Trophoblast cell (in vitro differentiated cells and primary cell): ENCODE data around the gene MOBP.

Experiments
- DNase-seq, 2 donors: peaks; one replicate each; pipeline ENCODE4 v3.0.0-alpha.2; 2016
- H2AFZ ChIP-seq: 2 replicates; pipeline ENCODE4 v1.6.1; 2013; ENCODE audit warnings: low read length, moderate library complexity, mild to moderate bottlenecking; ENCODE audit not compliant: insufficient read depth, poor library complexity
- H2AK5ac ChIP-seq: 2 replicates; pipeline ENCODE4 v1.6.1; 2013; ENCODE audit warnings: mild to moderate bottlenecking, low read length
- H2BK120ac ChIP-seq: 2 replicates; pipeline ENCODE4 v1.6.1; 2013; ENCODE audit warnings: low read length, mild to moderate bottlenecking, moderate library complexity; ENCODE audit not compliant: insufficient read depth, poor library complexity
- H2BK12ac ChIP-seq: 2 replicates; pipeline ENCODE4 v1.6.1; 2013; ENCODE audit warnings: mild to moderate bottlenecking, low read length, moderate library complexity
- H2BK5ac ChIP-seq: 2 replicates; pipeline ENCODE4 v1.6.1; 2013; ENCODE audit warnings: low read length, low read depth, moderate library complexity, mild to moderate bottlenecking; ENCODE audit not compliant: poor library complexity
- H3K14ac ChIP-seq: 2 replicates; pipeline ENCODE4 v1.6.1; 2013; ENCODE audit warnings: mild to moderate bottlenecking, low read length
- H3K18ac ChIP-seq: 2 replicates; pipeline ENCODE4 v1.6.1; 2013; ENCODE audit warnings: mild to moderate bottlenecking, low read length
- H3K23ac ChIP-seq: 2 replicates; pipeline ENCODE4 v1.6.1; 2013; ENCODE audit warnings: low read length
- H3K27ac ChIP-seq: 2 replicates; pipeline ENCODE4 v1.5.1; 2013; ENCODE audit warnings: low read depth, mild to moderate bottlenecking, inconsistent platforms, low read length, moderate library complexity
- H3K27me3 ChIP-seq: 2 replicates; pipeline ENCODE4 v1.6.1; 2013; ENCODE audit warnings: inconsistent platforms, mild to moderate bottlenecking, low read length, moderate library complexity; ENCODE audit not compliant: insufficient read depth
- H3K36me3 ChIP-seq, 2 experiments: 1 replicate in 1 of 2; 2 replicates in 1 of 2; pipeline ENCODE4 v1.6.1; 2013; ENCODE audit warnings: low read length in 2 of 2, mild to moderate bottlenecking in 2 of 2, moderate library complexity in 1 of 2; ENCODE audit not compliant: insufficient read depth in 2 of 2, control insufficient read depth in 1 of 2
- H3K4ac ChIP-seq: 2 replicates; pipeline ENCODE4 v1.6.1; 2013; ENCODE audit warnings: low read depth, mild to moderate bottlenecking, low read length, moderate library complexity
- H3K4me1 ChIP-seq, 2 experiments: 1 replicate in 1 of 2; 2 replicates in 1 of 2; pipeline ENCODE4 v1.6.1; 2013; ENCODE audit warnings: low read length in 2 of 2, mild to moderate bottlenecking in 2 of 2, moderate library complexity in 1 of 2; ENCODE audit not compliant: insufficient read depth in 2 of 2, control insufficient read depth in 1 of 2
- H3K4me2 ChIP-seq: 2 replicates; pipeline ENCODE4 v1.6.1; 2013; ENCODE audit warnings: inconsistent platforms, mild to moderate bottlenecking, low read length, moderate library complexity
- H3K4me3 ChIP-seq: 2 replicates; pipeline ENCODE4 v1.5.1; 2013; ENCODE audit warnings: mild to moderate bottlenecking, low read depth, low read length, inconsistent platforms
- H3K79me1 ChIP-seq: one replicate; pipeline ENCODE4 v1.6.1; 2013; ENCODE audit warnings: low read length
- H3K79me2 ChIP-seq: 2 replicates; pipeline ENCODE4 v1.6.1; 2013; ENCODE audit warnings: low read length, mild to moderate bottlenecking; ENCODE audit not compliant: control insufficient read depth, insufficient read depth, poor library complexity
- H3K9ac ChIP-seq: 2 replicates; pipeline ENCODE4 v1.6.1; 2013; ENCODE audit warnings: mild to moderate bottlenecking, low read length
- H3K9me3 ChIP-seq: 2 replicates; pipeline ENCODE4 v1.6.1; 2013; ENCODE audit warnings: low read depth, mild to moderate bottlenecking, control low read depth, inconsistent platforms, low read length; ENCODE audit not compliant: insufficient read depth
- H4K12ac ChIP-seq: 2 replicates; pipeline ENCODE4 v1.6.1; 2013; ENCODE audit warnings: low read depth, mild to moderate bottlenecking, low read length, moderate library complexity
- H4K8ac ChIP-seq: 2 replicates; pipeline ENCODE4 v1.6.1; 2013; ENCODE audit warnings: low read depth, mild to moderate bottlenecking, low read length, moderate library complexity
- H4K91ac ChIP-seq: one replicate; pipeline ENCODE4 v1.6.1; 2013; ENCODE audit warnings: low read depth, mild to moderate bottlenecking, low read length, moderate library complexity
- WGBS: extraction: QIAGEN DNeasy Blood & Tissue Kit; methylation state at CpG from one replicate; pipeline ENCODE4 v1.1.7; 2013; ENCODE audit warnings: missing lambda C conversion rate; ENCODE audit not compliant: insufficient read length, insufficient coverage; ENCODE audit errors: extremely low coverage; 5-methylcytosine and 5-hydroxymethylcytosine counted together

The MOBP gene

DNA sequence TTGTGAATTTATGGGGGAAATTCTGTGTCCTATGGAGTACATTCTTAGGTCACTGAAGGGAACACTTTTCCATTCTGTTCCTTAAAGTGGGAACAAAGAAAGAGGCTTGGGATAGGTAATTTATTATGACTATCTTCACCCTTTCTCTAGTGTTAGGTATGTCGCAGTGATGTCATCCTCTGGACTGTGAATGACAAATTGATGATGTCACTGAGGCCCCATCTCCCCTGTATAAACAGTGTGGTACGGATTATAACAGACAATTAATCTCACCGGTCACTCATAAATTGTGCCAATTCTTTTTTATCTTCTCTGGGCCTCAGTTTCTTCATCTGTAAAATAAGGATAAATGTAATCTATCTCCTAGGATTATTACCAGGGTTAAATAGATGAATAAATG, 23.5 kb downstream of the MOBP start:
- no peak overlapping the region for H3K4ac ChIP-seq
- no peak overlapping the region for H2AK5ac ChIP-seq
- H3K14ac ChIP-seq: no peak overlapping the region
- H3K4me1 ChIP-seq: no peaks in the 10 kb centered on the region
- no peak overlapping the region for H3K27ac ChIP-seq
- no peak overlapping the region for H4K12ac ChIP-seq
- H3K4me2 ChIP-seq: no peak overlapping the region
- no peaks in the 10 kb centered on the region for H3K79me2 ChIP-seq
- no peaks in the 10 kb centered on the region for H3K79me1 ChIP-seq
- no CpG with 5 or more reads among the region's 3 CpGs for WGBS
- H2AFZ ChIP-seq: no peak overlapping the region
- H3K36me3 ChIP-seq: no peaks in the 10 kb centered on the region
- H3K27me3 ChIP-seq: no peaks in the 10 kb centered on the region
- H3K9me3 ChIP-seq: no peaks in the 10 kb centered on the region
- no peak overlapping the region for H3K18ac ChIP-seq
- no peak overlapping the region for H4K91ac ChIP-seq
- no peak overlapping the region for H2BK5ac ChIP-seq
- H4K8ac ChIP-seq: no peak overlapping the region
- no peak overlapping the region for H3K9ac ChIP-seq
- H2BK12ac ChIP-seq: no peak overlapping the region
- no peak overlapping the region for H2BK120ac ChIP-seq
- H3K4me3 ChIP-seq: no peak overlapping the region
- H3K23ac ChIP-seq: no peak overlapping the region
- no peak for DNase-seq

- Histone ChIP-seq H2BK120ac (no peak overlapping the region), H3K27me3 (no peaks in the 10 kb centered on the region), H3K4me3 (no peak overlapping the region), H3K9me3 (no peaks in the 10 kb centered on the region), H3K14ac (no peak overlapping the region), H3K4me1 (no peaks in the 10 kb centered on the region), H3K27ac (no peak overlapping the region), H3K4me2 (no peak overlapping the region), H4K91ac (no peak overlapping the region), H4K12ac (no peak overlapping the region), H4K8ac (no peak overlapping the region), H2AK5ac (no peak overlapping the region), H3K9ac (no peak overlapping the region), H3K4ac (no peak overlapping the region), H3K18ac (no peak overlapping the region), H2AFZ (no peak overlapping the region), H3K79me1 (no peaks in the 10 kb centered on the region), H3K79me2 (no peaks in the 10 kb centered on the region), H2BK5ac (no peak overlapping the region), H3K23ac (no peak overlapping the region), H3K36me3 (no peaks in the 10 kb centered on the region), H2BK12ac (no peak overlapping the region)
- WGBS: no CpG with 5 or more reads among the region's 3 CpGs
- DNase-seq: no peak
Measured at GRCh38 chr3:39491733-39492350, 24.4 kb downstream of the MOBP start.

GRCh38 chr3:39494781-39495180, 27.3 kb downstream of the MOBP start:
- no peak overlapping the region for H4K8ac ChIP-seq
- H2BK120ac ChIP-seq: no peak overlapping the region
- no peaks in the 10 kb centered on the region for H3K79me2 ChIP-seq
- no peak overlapping the region for H2BK5ac ChIP-seq
- H3K79me1 ChIP-seq: no peaks in the 10 kb centered on the region
- no peak overlapping the region for H3K23ac ChIP-seq
- no peak for DNase-seq
- no peak overlapping the region for H3K9ac ChIP-seq
- H3K9me3 ChIP-seq: no peaks in the 10 kb centered on the region
- no peak overlapping the region for H2BK12ac ChIP-seq
- no CpG with 5 or more reads among the region's 4 CpGs for WGBS
- no peak overlapping the region for H2AFZ ChIP-seq
- no peak overlapping the region for H3K4me2 ChIP-seq
- H3K27me3 ChIP-seq: no peaks in the 10 kb centered on the region
- no peaks in the 10 kb centered on the region for H3K36me3 ChIP-seq
- H3K4me3 ChIP-seq: no peak overlapping the region
- H3K4ac ChIP-seq: no peak overlapping the region
- H4K91ac ChIP-seq: no peak overlapping the region
- no peaks in the 10 kb centered on the region for H3K4me1 ChIP-seq
- H3K14ac ChIP-seq: no peak overlapping the region
- no peak overlapping the region for H3K18ac ChIP-seq
- H3K27ac ChIP-seq: no peak overlapping the region
- H4K12ac ChIP-seq: no peak overlapping the region
- H2AK5ac ChIP-seq: no peak overlapping the region

DNA sequence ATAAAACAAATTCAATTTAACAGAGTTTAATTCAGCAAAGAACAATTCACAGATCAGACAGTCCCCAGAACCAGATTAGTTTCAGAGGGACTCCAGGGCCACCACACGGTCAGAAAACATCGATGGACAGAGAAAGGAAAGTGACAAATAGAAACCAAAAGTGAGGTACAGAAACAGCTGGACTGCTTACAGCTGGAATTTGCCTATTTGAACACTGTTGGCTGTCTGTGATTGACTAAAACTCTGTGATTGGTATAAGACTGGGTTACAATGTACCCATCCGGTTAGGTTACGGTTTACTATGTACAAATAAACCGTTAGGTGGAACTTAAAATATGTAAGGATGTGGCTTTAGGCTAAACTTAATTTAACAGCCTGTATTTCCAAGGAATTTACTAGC, 30.3 kb downstream of the MOBP start:
- no peak for DNase-seq
- no peak overlapping the region for H2BK12ac ChIP-seq
- H3K9me3 ChIP-seq: no peaks in the 10 kb centered on the region
- no peak overlapping the region for H3K27ac ChIP-seq
- H3K79me1 ChIP-seq: no peaks in the 10 kb centered on the region
- H4K91ac ChIP-seq: no peak overlapping the region
- H4K8ac ChIP-seq: no peak overlapping the region
- H2AFZ ChIP-seq: no peak overlapping the region
- no CpG with 5 or more reads among the region's 5 CpGs for WGBS
- no peak overlapping the region for H3K9ac ChIP-seq
- H3K18ac ChIP-seq: no peak overlapping the region
- no peak overlapping the region for H3K4me3 ChIP-seq
- H3K4me2 ChIP-seq: no peak overlapping the region
- H4K12ac ChIP-seq: no peak overlapping the region
- no peaks in the 10 kb centered on the region for H3K36me3 ChIP-seq
- no peak overlapping the region for H2BK120ac ChIP-seq
- H3K27me3 ChIP-seq: no peaks in the 10 kb centered on the region
- no peak overlapping the region for H3K14ac ChIP-seq
- H3K4ac ChIP-seq: no peak overlapping the region
- H3K79me2 ChIP-seq: no peaks in the 10 kb centered on the region
- no peak overlapping the region for H2AK5ac ChIP-seq
- H2BK5ac ChIP-seq: no peak overlapping the region
- H3K23ac ChIP-seq: no peak overlapping the region
- no peaks in the 10 kb centered on the region for H3K4me1 ChIP-seq
